Gastrocnemius medialis (tissue), 4 donors: ENCODE results near the gene ZFYVE28. TPM values are rescaled to one million over a fixed set of nuclear protein-coding genes. Genes with fewer than 3 reads are reported as not detected.

Experiments used
- ATAC-seq, 2 donors: fragments of 150-250 bp; one replicate each; pipeline ENCODE4 v1.9.1; 2016
- DNase-seq, 2 donors: peaks; one replicate each; pipeline ENCODE4 v3.0.0-alpha.2; 2019
- H3K27ac ChIP-seq, 4 donors: fragments of 200-600 bp; sonication (generic); 1 replicate in 1 of 4; 2 replicates in 3 of 4; pipeline ENCODE4 v1.5.1; 2016 to 2018; ENCODE audit warnings: mild to moderate bottlenecking in 2 of 4, moderate library complexity in 1 of 4
- H3K27me3 ChIP-seq, 3 donors: fragments of 200-600 bp; sonication (generic) in 2 of 3; 1 replicate in 1 of 3; 2 replicates in 2 of 3; pipeline versions ENCODE4 v1.5.1 to v1.6.0; 2016 to 2019; ENCODE audit warnings: mild to moderate bottlenecking in 1 of 3, moderate library complexity in 1 of 3
- H3K36me3 ChIP-seq, 2 donors: fragments of 200-600 bp; sonication (generic) in 1 of 2; one replicate each; pipeline ENCODE4 v1.5.1; 2017 to 2018
- H3K4me1 ChIP-seq, 2 donors: fragments of 200-600 bp; sonication (generic) in 1 of 2; one replicate each; pipeline ENCODE4 v1.5.1; 2016 to 2017; ENCODE audit warnings: mild to moderate bottlenecking in 2 of 2
- H3K4me3 ChIP-seq, 4 donors: fragments of 200-600 bp; sonication (generic) in 3 of 4; 1 replicate in 1 of 4; 2 replicates in 3 of 4; pipeline ENCODE4 v1.5.1; 2016 to 2019; ENCODE audit warnings: mild to moderate bottlenecking in 2 of 4
- H3K9me3 ChIP-seq, 3 donors: fragments of 200-600 bp; sonication (generic) in 2 of 3; 1 replicate in 1 of 3; 2 replicates in 2 of 3; pipeline ENCODE4 v1.5.1; 2016 to 2019
- CTCF ChIP-seq, 5 experiments: fragments of 450-650 bp in 3 of 5; fragments of 200-600 bp in 2 of 5; sonication (generic) in 2 of 5; IDR thresholded peaks in 4 of 5; conservative IDR thresholded peaks in 1 of 5; 1 replicate in 4 of 5; 2 replicates in 1 of 5; pipeline ENCODE4 v1.5.1; 2016 to 2019; ENCODE audit warnings: antibody characterized with exemption in 5 of 5, mild to moderate bottlenecking in 3 of 5, moderate library complexity in 3 of 5
- POLR2A ChIP-seq, 2 donors: fragments of 450-650 bp; IDR thresholded peaks; one replicate each; pipeline ENCODE4 v1.6.1; 2017; ENCODE audit warnings: antibody characterized with exemption in 2 of 2, mild to moderate bottlenecking in 2 of 2, moderate library complexity in 2 of 2
- in situ Hi-C, 4 donors: fragments of 200-750 bp; cut with MboI; loops; one replicate each; pipeline versions ENCODE4 v1.15.0 to v1.8.0; 2017; ENCODE audit warnings: low sequenced_read_pairs in 4 of 4
- intact Hi-C: fragments of 100-400 bp; cut with DNase I; formaldehyde crosslinking; loops from one replicate; pipeline ENCODE4 v1.15.1; 2023; ENCODE audit warnings: low total_unique reads
- total RNA-seq, 4 donors: library from RNA; depleted of rRNA; stranded (reverse); fragments of >200 nt; gene quantifications; one replicate each; pipeline versions ENCODE4 v1.1.0 to v1.2.3, GENCODE V29; 2016

Gene ZFYVE28
- total RNA-seq, 4 donors from 2014 or later, result 1.8 to 6.0 (median 3.4) TPM

- DNase-seq (no peak), ATAC-seq (no peak)
- in situ Hi-C loops, result no loop called here
- intact Hi-C loops, result no loop called here
- H3K9me3 ChIP-seq, result no peaks in the 10 kb centered on the region
- no peak overlapping the region for H3K4me3 ChIP-seq
- H3K4me1 ChIP-seq, result no peaks in the 10 kb centered on the region
- H3K27me3 ChIP-seq, result no peaks in the 10 kb centered on the region
- TF ChIP-seq POLR2A (IDR thresholded peaks at IDR 0.05), result no peak
- no peak for TF ChIP-seq CTCF (IDR thresholded peaks at IDR 0.05 in 4 of 5, conservative IDR thresholded peaks at IDR 0.05 in 1 of 5)
- H3K27ac ChIP-seq, result no peak overlapping the region
- H3K36me3 ChIP-seq, result no peaks in the 10 kb centered on the region
These were observed 122.9 kb downstream of the ZFYVE28 start for GRCh38 chr4:2295500-2295899.

GRCh38 chr4:2292646-2293108 lies 125.8 kb downstream of the ZFYVE28 start:
- ATAC-seq (no peak), DNase-seq (no peak)
- intact Hi-C loops (no loop called here), in situ Hi-C loops (no loop called here)
- no peaks in the 10 kb centered on the region for H3K27me3 ChIP-seq
- no peaks in the 10 kb centered on the region for H3K36me3 ChIP-seq
- no peak overlapping the region for H3K27ac ChIP-seq
- no peak overlapping the region for H3K4me3 ChIP-seq
- TF ChIP-seq POLR2A (IDR thresholded peaks at IDR 0.05) (no peak), CTCF (IDR thresholded peaks at IDR 0.05 in 4 of 5, conservative IDR thresholded peaks at IDR 0.05 in 1 of 5) (no peak)
- H3K9me3 ChIP-seq, result no peaks in the 10 kb centered on the region
- H3K4me1 ChIP-seq, result no peaks in the 10 kb centered on the region

- intact Hi-C loops (no loop called here), in situ Hi-C loops (no loop called here)
- DNase-seq (no peak), ATAC-seq (no peak)
- H3K27me3 ChIP-seq, result no peaks in the 10 kb centered on the region
- H3K4me1 ChIP-seq, result no peaks in the 10 kb centered on the region
- no peaks in the 10 kb centered on the region for H3K9me3 ChIP-seq
- no peaks in the 10 kb centered on the region for H3K36me3 ChIP-seq
- H3K27ac ChIP-seq, result no peak overlapping the region
- H3K4me3 ChIP-seq, result no peak overlapping the region
- TF ChIP-seq CTCF (IDR thresholded peaks at IDR 0.05 in 4 of 5, conservative IDR thresholded peaks at IDR 0.05 in 1 of 5), result no peak
- TF ChIP-seq POLR2A (IDR thresholded peaks at IDR 0.05), result no peak
These were observed 126.5 kb downstream of the ZFYVE28 start for GRCh38 chr4:2291705-2292645.

DNA sequence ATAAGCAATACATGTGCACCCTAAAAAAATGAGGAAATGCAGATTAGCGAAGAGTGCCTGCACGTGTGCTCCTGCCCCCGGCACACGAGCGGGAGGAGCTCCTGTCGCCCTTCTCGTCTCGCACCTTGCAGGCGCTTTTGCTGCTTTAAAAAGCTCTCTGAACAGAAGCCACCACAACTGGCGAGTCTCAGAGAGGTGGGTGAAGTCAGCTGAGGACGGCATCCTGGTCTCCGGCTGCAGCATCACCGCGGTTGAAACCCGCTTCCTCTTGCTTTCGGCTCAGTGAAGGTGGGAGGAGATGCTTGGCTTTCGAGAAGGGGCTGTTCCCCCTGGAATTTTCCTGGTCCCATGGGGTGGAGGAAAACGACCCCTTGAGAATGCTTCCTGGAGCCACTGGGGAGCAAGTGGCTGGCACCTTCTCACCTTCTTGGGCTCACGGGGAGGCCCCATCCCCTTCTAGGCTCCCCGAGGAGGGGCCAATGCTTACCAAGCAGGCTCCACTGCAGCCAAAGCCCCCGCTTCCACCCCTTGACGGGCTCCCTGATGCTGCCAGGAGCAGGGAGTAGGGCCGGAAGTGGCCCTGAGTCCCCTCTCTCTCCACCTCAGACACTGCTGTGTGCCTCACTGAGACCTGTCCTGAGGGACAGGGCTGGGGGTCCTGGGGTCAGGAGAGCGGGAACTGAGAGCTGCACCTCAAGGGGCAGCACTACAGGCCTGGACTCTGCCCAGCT lies 127.3 kb downstream of the ZFYVE28 start:
- no peaks in the 10 kb centered on the region for H3K9me3 ChIP-seq
- no peaks in the 10 kb centered on the region for H3K4me1 ChIP-seq
- TF ChIP-seq POLR2A (IDR thresholded peaks at IDR 0.05), result no peak
- TF ChIP-seq CTCF (IDR thresholded peaks at IDR 0.05 in 4 of 5, conservative IDR thresholded peaks at IDR 0.05 in 1 of 5), result no peak
- no peak for ATAC-seq
- DNase-seq, result peak in 1 of 2 donors; percentile 1
- no peaks in the 10 kb centered on the region for H3K36me3 ChIP-seq
- in situ Hi-C loops, result no loop called here
- H3K4me3 ChIP-seq, result no peak overlapping the region
- H3K27me3 ChIP-seq, result no peaks in the 10 kb centered on the region
- intact Hi-C loops, result no loop called here
- no peak overlapping the region for H3K27ac ChIP-seq
